IMR-90 (cell line): ENCODE data around the gene ACYP2. TPM values are rescaled to one million over a fixed set of nuclear protein-coding genes. Genes with fewer than 3 reads are reported as not detected.

ENCODE experiments used
- ATAC-seq: fragments of 200-7000 bp; cut with Tn5 transposase; 2 replicates; pipeline ENCODE4 v1.9.1; 2020; ENCODE audit warnings: low read depth, mild to moderate bottlenecking, moderate library complexity
- BruUV-seq: library from RNA; stranded (reverse); fragments of 400-500 nt; replicated peaks from 2 replicates; lab custom pipeline; 2021; lab: Mats Ljungman, UMichigan
- CTCF ChIA-PET: fragments of 300-600 bp; formaldehyde crosslinking; extraction: SDS; loops from one replicate; lab custom pipeline; 2021; ENCODE audit warnings: antibody characterized with exemption; lab: Yijun Ruan, JAX
- POLR2A ChIA-PET: fragments of 300-600 bp; sonication (Branson Sonifier 250); formaldehyde crosslinking; loops from one replicate; lab custom pipeline; 2022; ENCODE audit warnings: antibody characterized with exemption; ENCODE audit not compliant: unreplicated experiment; lab: Charles Lee
- DNase-seq: peaks from one replicate; pipeline ENCODE4 v3.0.0; 2013
- H2AFZ ChIP-seq: replicated peaks from 2 replicates; pipeline ENCODE3; 2013; ENCODE audit warnings: low read length, mild to moderate bottlenecking; ENCODE audit not compliant: poor library complexity
- H2AK5ac ChIP-seq: 2 replicates; pipeline ENCODE4 v1.6.1; 2013; ENCODE audit warnings: low read depth, low read length, inconsistent platforms
- H2AK9ac ChIP-seq: replicated peaks from 2 replicates; pipeline ENCODE3; 2013; ENCODE audit warnings: mild to moderate bottlenecking, low read depth, low read length, moderate library complexity; ENCODE audit not compliant: poor library complexity
- H2BK120ac ChIP-seq: 2 replicates; pipeline ENCODE4 v1.6.1; 2013; ENCODE audit warnings: low read depth, low read length, inconsistent platforms
- H2BK15ac ChIP-seq: 3 replicates; pipeline ENCODE4 v1.6.1; 2013; ENCODE audit warnings: low read depth, low read length, inconsistent platforms
- H2BK20ac ChIP-seq: 2 replicates; pipeline ENCODE4 v1.6.1; 2013; ENCODE audit warnings: low read depth, mild to moderate bottlenecking, inconsistent platforms, low read length, moderate library complexity
- H2BK5ac ChIP-seq: 2 replicates; pipeline ENCODE4 v1.6.1; 2013; ENCODE audit warnings: mild to moderate bottlenecking, low read depth, low read length, inconsistent platforms; ENCODE audit not compliant: poor library complexity, severe bottlenecking
- H3K14ac ChIP-seq: replicated peaks from 2 replicates; pipeline ENCODE4 v1.6.1; 2013; ENCODE audit warnings: low read depth, low read length, inconsistent platforms
- H3K18ac ChIP-seq: 2 replicates; pipeline ENCODE4 v1.6.1; 2013; ENCODE audit warnings: low read depth, low read length, control low read depth
- H3K23ac ChIP-seq: 2 replicates; pipeline ENCODE4 v1.6.1; 2013; ENCODE audit warnings: low read depth, low read length, inconsistent platforms
- H3K27ac ChIP-seq: 2 replicates; pipeline ENCODE4 v1.5.1; 2013; ENCODE audit warnings: mild to moderate bottlenecking, control low read depth, low read length; ENCODE audit not compliant: insufficient read depth
- H3K27me3 ChIP-seq: 2 replicates; pipeline ENCODE4 v1.6.1; 2013; ENCODE audit warnings: low read length; ENCODE audit not compliant: control insufficient read depth, insufficient read depth
- H3K36me3 ChIP-seq: 2 replicates; pipeline ENCODE4 v1.6.1; 2013; ENCODE audit warnings: low read length, mixed read lengths; ENCODE audit not compliant: control insufficient read depth, insufficient read depth
- H3K4ac ChIP-seq: 2 replicates; pipeline ENCODE4 v1.6.1; 2013; ENCODE audit warnings: low read depth, low read length, inconsistent platforms
- H3K4me1 ChIP-seq: 2 replicates; pipeline ENCODE4 v1.6.1; 2013; ENCODE audit warnings: low read length, mixed read lengths; ENCODE audit not compliant: control insufficient read depth, insufficient read depth
- H3K4me2 ChIP-seq: 2 replicates; pipeline ENCODE4 v1.6.1; 2013; ENCODE audit warnings: low read depth, mild to moderate bottlenecking, control low read depth, low read length, moderate library complexity
- H3K4me3 ChIP-seq: 2 replicates; pipeline ENCODE4 v1.5.1; 2013; ENCODE audit warnings: low read depth, mild to moderate bottlenecking, control low read depth, low read length, moderate library complexity; ENCODE audit not compliant: insufficient read depth
- H3K56ac ChIP-seq: 2 replicates; pipeline ENCODE4 v1.6.1; 2013; ENCODE audit warnings: low read length, inconsistent platforms; ENCODE audit not compliant: insufficient read depth; ENCODE audit errors: extremely low read depth
- H3K79me1 ChIP-seq, 2 experiments: 2 replicates each; pipeline ENCODE4 v1.6.1; 2013; ENCODE audit warnings: low read length in 2 of 2, inconsistent platforms in 1 of 2, low read depth in 1 of 2
- H3K9ac ChIP-seq: 2 replicates; pipeline ENCODE4 v1.6.1; 2013; ENCODE audit warnings: low read depth, low read length, control low read depth
- H3K9me1 ChIP-seq: 2 replicates; pipeline ENCODE4 v1.6.1; 2013; ENCODE audit warnings: low read length, inconsistent platforms; ENCODE audit not compliant: insufficient read depth
- H3K9me3 ChIP-seq: 2 replicates; pipeline ENCODE4 v1.6.1; 2013; ENCODE audit warnings: low read length; ENCODE audit not compliant: control insufficient read depth, insufficient read depth
- H4K20me1 ChIP-seq: 2 replicates; pipeline ENCODE4 v1.6.1; 2013; ENCODE audit warnings: low read length, inconsistent platforms; ENCODE audit not compliant: insufficient read depth
- H4K5ac ChIP-seq: 2 replicates; pipeline ENCODE4 v1.6.1; 2013; ENCODE audit warnings: mild to moderate bottlenecking, low read depth, low read length, control low read depth
- H4K8ac ChIP-seq, 2 experiments: 2 replicates each; pipeline ENCODE4 v1.6.1; 2013; ENCODE audit warnings: low read depth in 2 of 2, low read length in 2 of 2, control low read depth in 1 of 2, inconsistent platforms in 1 of 2
- H4K91ac ChIP-seq: 2 replicates; pipeline ENCODE4 v1.6.1; 2013; ENCODE audit warnings: low read depth, low read length, inconsistent platforms; ENCODE audit not compliant: insufficient read depth
- BHLHE40 ChIP-seq: fragments of 150-350 bp; IDR thresholded peaks from 2 replicates; pipeline ENCODE4 v1.6.1; 2016; ENCODE audit warnings: mild to moderate bottlenecking, low read depth, low read length
- CHD1 ChIP-seq: IDR thresholded peaks from 2 replicates; pipeline ENCODE4 v1.6.1; 2012; ENCODE audit warnings: low read depth, low read length, improper control_type of control experiment
- ELK1 ChIP-seq: fragments of 150-350 bp; IDR thresholded peaks from 2 replicates; pipeline ENCODE4 v1.6.1; 2016; ENCODE audit warnings: low read depth, mild to moderate bottlenecking, low read length, moderate library complexity, borderline replicate concordance
- MAFK ChIP-seq: IDR thresholded peaks from 2 replicates; pipeline ENCODE4 v1.6.1; 2012; ENCODE audit warnings: low read depth, low read length, improper control_type of control experiment
- MAZ ChIP-seq: IDR thresholded peaks from 2 replicates; pipeline ENCODE4 v1.6.1; 2012; ENCODE audit warnings: low read depth, mild to moderate bottlenecking, low read length, improper control_type of control experiment, moderate library complexity, borderline replicate concordance
- MXI1 ChIP-seq: IDR thresholded peaks from 2 replicates; pipeline ENCODE4 v1.6.1; 2012; ENCODE audit warnings: low read depth, mild to moderate bottlenecking, low read length, moderate library complexity, borderline replicate concordance
- NFE2L2 ChIP-seq: fragments of 150-350 bp; IDR thresholded peaks from 2 replicates; pipeline ENCODE4 v1.6.1; 2016; ENCODE audit warnings: low read depth, mild to moderate bottlenecking, low read length
- RAD21 ChIP-seq: IDR thresholded peaks from 2 replicates; pipeline ENCODE4 v1.6.1; 2012; ENCODE audit warnings: low read length, improper control_type of control experiment
- RFX5 ChIP-seq: IDR thresholded peaks from 2 replicates; pipeline ENCODE4 v1.8.0; 2012; ENCODE audit warnings: low read depth, mild to moderate bottlenecking, low read length, moderate library complexity
- SMC3 ChIP-seq: fragments of 150-350 bp; IDR thresholded peaks from 2 replicates; pipeline ENCODE4 v1.6.1; 2016; ENCODE audit warnings: low read depth, mild to moderate bottlenecking, antibody characterized with exemption, low read length, moderate library complexity
- USF2 ChIP-seq: fragments of 150-350 bp; IDR thresholded peaks from 2 replicates; pipeline ENCODE4 v1.6.1; 2017; ENCODE audit warnings: mild to moderate bottlenecking, antibody characterized with exemption, low read length, low read depth
- WGBS, 2 experiments: methylation state at CpG; one replicate each; pipeline versions ENCODE4 v1.1.5 to v1.1.7; 2013; ENCODE audit warnings: missing lambda C conversion rate in 2 of 2; ENCODE audit not compliant: insufficient read length in 1 of 2; ENCODE audit errors: extremely low coverage in 2 of 2; 5-methylcytosine and 5-hydroxymethylcytosine counted together
- dilution Hi-C: fragments of 300-500 bp; cut with HindIII; formaldehyde crosslinking; loops from one replicate; pipeline ENCODE4 v1.14.3; 2018; ENCODE audit warnings: low sequenced_read_pairs; ENCODE audit not compliant: unreplicated experiment
- in situ Hi-C: fragments of 300-500 bp; cut with MboI; formaldehyde crosslinking; loops from 3 replicates; pipeline ENCODE4 v1.14.3; 2019; ENCODE audit warnings: low sequenced_read_pairs, inconsistent platforms, mixed read lengths
- intact Hi-C: fragments of 100-400 bp; cut with micrococcal nuclease; formaldehyde crosslinking; loops from 2 replicates; pipeline ENCODE4 v1.10.0; 2022
- polyA plus RNA-seq, 3 experiments: library from polyadenylated mRNA; depleted of rRNA; stranded (reverse); fragments of >200 nt; gene quantifications; 2 replicates each; pipeline ENCODE4 v1.2.3, GENCODE V29; 2012; ENCODE audit warnings: low replicate concordance in 1 of 3
- total RNA-seq: library from RNA; depleted of rRNA; stranded (reverse); fragments of >200 nt; gene quantifications from 2 replicates; pipeline ENCODE4 v1.2.3, GENCODE V29; 2012

ACYP2 gene
- total and polyA plus RNA-seq, 2 of the 4 experiments (the other 2 are of a cell fraction): 3.9 to 7.4 TPM

GRCh38 chr2:54310961-54311360, 195.5 kb downstream of the ACYP2 start:
- no peak for DNase-seq
- in situ Hi-C loops: no loop called here
- no peak overlapping the region for H3K18ac ChIP-seq
- H4K8ac ChIP-seq: no peak overlapping the region
- H3K9me3 ChIP-seq: no peaks in the 10 kb centered on the region
- WGBS, 2 experiments: no CpG with 5 or more reads among the region's 2 CpGs
- H4K5ac ChIP-seq: no peak overlapping the region
- no peak overlapping the region for H3K9ac ChIP-seq
- intact Hi-C loops: no loop called here
- no peak overlapping the region for H2BK15ac ChIP-seq
- no peak overlapping the region for H2AFZ ChIP-seq
- no TSS peak for BruUV-seq
- H3K27me3 ChIP-seq: peaks cover 4% of the 10 kb centered on the region; the same call in 1 of the 2 replicates
- H3K14ac ChIP-seq: no peak overlapping the region
- H3K9me1 ChIP-seq: 0 out of 2 replicates have a peak, but pooled peaks cover 3% of the 10 kb centered on the region
- H3K4ac ChIP-seq: no peak overlapping the region
- no peaks in the 10 kb centered on the region for H3K79me1 ChIP-seq
- no peak overlapping the region for H2BK120ac ChIP-seq
- H3K4me2 ChIP-seq: no peak overlapping the region
- H2AK9ac ChIP-seq: no peak overlapping the region
- H2BK5ac ChIP-seq: no peak overlapping the region
- H3K27ac ChIP-seq: no peak overlapping the region
- TF ChIP-seq MXI1: no peak
- no peak for TF ChIP-seq USF2
- TF ChIP-seq MAZ: no peak
- no peak for TF ChIP-seq NFE2L2
- TF ChIP-seq ELK1: no peak
- no peak for TF ChIP-seq CHD1
- no peak for TF ChIP-seq SMC3
- no peak for TF ChIP-seq MAFK
- no peak for TF ChIP-seq RAD21
- no peak for TF ChIP-seq BHLHE40
- no peak for TF ChIP-seq RFX5
- H2BK20ac ChIP-seq: no peak overlapping the region
- dilution Hi-C loops: no loop called here
- H3K56ac ChIP-seq: no peak overlapping the region
- no peak for ATAC-seq
- H3K23ac ChIP-seq: no peak overlapping the region
- no peak overlapping the region for H2AK5ac ChIP-seq
- H4K91ac ChIP-seq: no peak overlapping the region
- no peaks in the 10 kb centered on the region for H4K20me1 ChIP-seq
- peaks cover 5% of the 10 kb centered on the region for H3K4me1 ChIP-seq
- no peaks in the 10 kb centered on the region for H3K36me3 ChIP-seq
- ChIA-PET POLR2A (no interaction called here), CTCF (no interaction called here)
- no peak overlapping the region for H3K4me3 ChIP-seq
